Measurements from ENCODE around the gene DDI2. TPM values are rescaled to one million over a fixed set of nuclear protein-coding genes. Genes with fewer than 3 reads are reported as not detected.

Gene DDI2
- total and polyA plus RNA-seq, 9 of the 15 experiments (the other 6 are each of a cell fraction or from before 2014, with no cell fraction given) = 6.5 to 48.4 (median 21.2) TPM

DNA sequence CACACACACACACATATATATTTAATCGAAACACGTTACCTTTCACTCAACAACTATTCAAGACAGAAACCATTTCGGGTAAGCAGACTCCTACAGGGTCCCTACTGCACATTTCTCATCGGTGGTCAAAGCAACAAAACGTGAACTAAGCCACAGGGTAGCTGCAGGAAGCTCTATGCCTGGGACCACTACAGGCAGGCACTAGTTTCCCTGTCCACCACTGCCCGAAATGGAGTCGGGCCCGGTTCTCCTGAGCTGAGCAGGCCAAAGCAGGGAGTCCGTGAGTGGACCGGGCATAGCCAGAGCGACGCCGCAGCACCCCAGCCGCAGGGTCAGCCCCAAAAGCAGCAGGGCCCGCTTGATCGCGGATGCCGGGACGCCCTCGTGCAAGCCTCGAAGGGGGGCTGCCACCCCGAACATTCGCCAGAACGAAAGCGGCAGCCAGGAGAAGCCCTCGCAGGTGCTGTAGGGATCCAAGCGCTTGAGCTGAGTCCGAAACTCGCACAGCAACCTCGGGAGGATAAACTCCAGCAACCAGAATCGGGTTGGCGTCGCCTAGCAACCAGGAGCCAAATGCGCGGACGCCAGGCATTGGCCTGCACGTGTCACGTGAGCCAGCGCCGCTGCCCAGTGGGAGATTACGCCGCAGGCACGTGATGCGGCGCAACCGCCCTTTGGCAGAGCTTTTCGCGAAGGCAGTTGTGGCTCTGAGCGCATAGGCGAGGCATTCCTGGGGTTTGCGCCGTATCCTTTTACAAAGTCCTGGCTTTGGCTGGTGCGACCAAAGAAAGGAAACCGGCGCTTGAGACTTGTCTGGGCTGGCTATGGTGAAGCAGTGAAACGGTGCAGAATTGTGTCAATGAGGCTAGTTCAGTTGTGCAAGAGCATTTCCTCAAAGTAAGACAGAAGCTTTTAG lies 13.9 kb upstream of the DDI2 start (continued):
- TF ChIP-seq FOXJ2 (tag; IDR thresholded peaks at IDR 0.05) (peak; percentile 47; the same call in 1 of the 2 replicates), NFATC3 (IDR thresholded peaks at IDR 0.05) (no peak), ZNF354B (CRISPR knock-in tag; IDR thresholded peaks at IDR 0.05) (no peak), ZNF699 (CRISPR knock-in tag; IDR thresholded peaks at IDR 0.05; ENCODE audit: insufficient replicate concordance) (no peak), TEAD1 (CRISPR knock-in tag; IDR thresholded peaks at IDR 0.05) (peak in 1 of 2 experiments; percentile 75; a peak in 1 of 4 replicates), SREBF2 (CRISPR knock-in tag; IDR thresholded peaks at IDR 0.05) (no peak)
- TF ChIP-seq, protein P1, sequence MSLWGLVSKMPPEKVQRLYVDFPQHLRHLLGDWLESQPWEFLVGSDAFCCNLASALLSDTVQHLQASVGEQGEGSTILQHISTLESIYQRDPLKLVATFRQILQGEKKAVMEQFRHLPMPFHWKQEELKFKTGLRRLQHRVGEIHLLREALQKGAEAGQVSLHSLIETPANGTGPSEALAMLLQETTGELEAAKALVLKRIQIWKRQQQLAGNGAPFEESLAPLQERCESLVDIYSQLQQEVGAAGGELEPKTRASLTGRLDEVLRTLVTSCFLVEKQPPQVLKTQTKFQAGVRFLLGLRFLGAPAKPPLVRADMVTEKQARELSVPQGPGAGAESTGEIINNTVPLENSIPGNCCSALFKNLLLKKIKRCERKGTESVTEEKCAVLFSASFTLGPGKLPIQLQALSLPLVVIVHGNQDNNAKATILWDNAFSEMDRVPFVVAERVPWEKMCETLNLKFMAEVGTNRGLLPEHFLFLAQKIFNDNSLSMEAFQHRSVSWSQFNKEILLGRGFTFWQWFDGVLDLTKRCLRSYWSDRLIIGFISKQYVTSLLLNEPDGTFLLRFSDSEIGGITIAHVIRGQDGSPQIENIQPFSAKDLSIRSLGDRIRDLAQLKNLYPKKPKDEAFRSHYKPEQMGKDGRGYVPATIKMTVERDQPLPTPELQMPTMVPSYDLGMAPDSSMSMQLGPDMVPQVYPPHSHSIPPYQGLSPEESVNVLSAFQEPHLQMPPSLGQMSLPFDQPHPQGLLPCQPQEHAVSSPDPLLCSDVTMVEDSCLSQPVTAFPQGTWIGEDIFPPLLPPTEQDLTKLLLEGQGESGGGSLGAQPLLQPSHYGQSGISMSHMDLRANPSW (CRISPR knock-in tag; IDR thresholded peaks at IDR 0.05) = 0 out of 2 replicates have a peak, but pooled peaks have one; percentile 55
- TF ChIP-seq, protein P2, sequence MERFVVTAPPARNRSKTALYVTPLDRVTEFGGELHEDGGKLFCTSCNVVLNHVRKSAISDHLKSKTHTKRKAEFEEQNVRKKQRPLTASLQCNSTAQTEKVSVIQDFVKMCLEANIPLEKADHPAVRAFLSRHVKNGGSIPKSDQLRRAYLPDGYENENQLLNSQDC (CRISPR knock-in tag; IDR thresholded peaks at IDR 0.05) = no peak
- TF ChIP-seq, protein P3, sequence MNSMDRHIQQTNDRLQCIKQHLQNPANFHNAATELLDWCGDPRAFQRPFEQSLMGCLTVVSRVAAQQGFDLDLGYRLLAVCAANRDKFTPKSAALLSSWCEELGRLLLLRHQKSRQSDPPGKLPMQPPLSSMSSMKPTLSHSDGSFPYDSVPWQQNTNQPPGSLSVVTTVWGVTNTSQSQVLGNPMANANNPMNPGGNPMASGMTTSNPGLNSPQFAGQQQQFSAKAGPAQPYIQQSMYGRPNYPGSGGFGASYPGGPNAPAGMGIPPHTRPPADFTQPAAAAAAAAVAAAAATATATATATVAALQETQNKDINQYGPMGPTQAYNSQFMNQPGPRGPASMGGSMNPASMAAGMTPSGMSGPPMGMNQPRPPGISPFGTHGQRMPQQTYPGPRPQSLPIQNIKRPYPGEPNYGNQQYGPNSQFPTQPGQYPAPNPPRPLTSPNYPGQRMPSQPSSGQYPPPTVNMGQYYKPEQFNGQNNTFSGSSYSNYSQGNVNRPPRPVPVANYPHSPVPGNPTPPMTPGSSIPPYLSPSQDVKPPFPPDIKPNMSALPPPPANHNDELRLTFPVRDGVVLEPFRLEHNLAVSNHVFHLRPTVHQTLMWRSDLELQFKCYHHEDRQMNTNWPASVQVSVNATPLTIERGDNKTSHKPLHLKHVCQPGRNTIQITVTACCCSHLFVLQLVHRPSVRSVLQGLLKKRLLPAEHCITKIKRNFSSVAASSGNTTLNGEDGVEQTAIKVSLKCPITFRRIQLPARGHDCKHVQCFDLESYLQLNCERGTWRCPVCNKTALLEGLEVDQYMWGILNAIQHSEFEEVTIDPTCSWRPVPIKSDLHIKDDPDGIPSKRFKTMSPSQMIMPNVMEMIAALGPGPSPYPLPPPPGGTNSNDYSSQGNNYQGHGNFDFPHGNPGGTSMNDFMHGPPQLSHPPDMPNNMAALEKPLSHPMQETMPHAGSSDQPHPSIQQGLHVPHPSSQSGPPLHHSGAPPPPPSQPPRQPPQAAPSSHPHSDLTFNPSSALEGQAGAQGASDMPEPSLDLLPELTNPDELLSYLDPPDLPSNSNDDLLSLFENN (IDR thresholded peaks at IDR 0.05; ENCODE audit: low read depth in 2 of 2, low read length in 2 of 2) = no peak
